Forelimb muscle (tissue), 1 donor: ENCODE measurements around the gene RNF112. TPM values are rescaled to one million over a fixed set of nuclear protein-coding genes. Genes with fewer than 3 reads are reported as not detected.

ENCODE experiments used
- DNase-seq: peaks from one replicate; pipeline ENCODE4 v3.0.0-alpha.2; 2013; ENCODE audit warnings: low read depth
- polyA plus RNA-seq: library from polyadenylated mRNA; unstranded; fragments of 120-200 nt; gene quantifications from one replicate; pipeline ENCODE4 v1.2.1, GENCODE V29; 2013; ENCODE audit not compliant: insufficient read length

RNF112 gene
- 3.5 TPM for polyA plus RNA-seq

GRCh38 chr17:19410875-19411620 lies at the start of gene RNF112:
TSS of gene RNF112 (plus strand) at chr17:19411232. CDS start at chr17:19411409, 177 bp downstream.
- DNase-seq = no peak

GRCh38 chr17:19361326-19361725 lies 49.7 kb upstream of the RNF112 start:
- no peak for DNase-seq

- DNase-seq = no peak
These were observed 49.1 kb upstream of the RNF112 start for GRCh38 chr17:19361944-19362276.

- DNase-seq = peak; percentile 67
These were observed 48.5 kb upstream of the RNF112 start, which contains the start of gene B9D1 for GRCh38 chr17:19362277-19363113. TSS of gene B9D1 (minus strand) at chr17:19362723. CDS start at chr17:19362569, 154 bp downstream.

- no peak for DNase-seq
These were observed 48.0 kb upstream of the RNF112 start for GRCh38 chr17:19363114-19363438.

GRCh38 chr17:19363460-19364035 lies 47.5 kb upstream of the RNF112 start:
- no peak for DNase-seq

GRCh38 chr17:19364699-19365498 lies 46.1 kb upstream of the RNF112 start:
- no peak for DNase-seq

GRCh38 chr17:19365499-19365817 lies 45.6 kb upstream of the RNF112 start:
- DNase-seq = no peak

- no peak for DNase-seq
These were observed 45.0 kb upstream of the RNF112 start for GRCh38 chr17:19365833-19366636.

GRCh38 chr17:19366637-19366972 lies 44.4 kb upstream of the RNF112 start:
- no peak for DNase-seq

- no peak for DNase-seq
These were observed 42.8 kb upstream of the RNF112 start for GRCh38 chr17:19368229-19368628.

GRCh38 chr17:19369107-19369778 lies 41.8 kb upstream of the RNF112 start:
- no peak for DNase-seq

GRCh38 chr17:19369846-19370492 lies 41.1 kb upstream of the RNF112 start:
- no peak for DNase-seq

GRCh38 chr17:19370493-19370960 lies 40.5 kb upstream of the RNF112 start:
- no peak for DNase-seq

GRCh38 chr17:19371259-19372010 lies 39.6 kb upstream of the RNF112 start:
- DNase-seq = no peak

- no peak for DNase-seq
These were observed 39.0 kb upstream of the RNF112 start for GRCh38 chr17:19372011-19372370.

GRCh38 chr17:19372439-19372838 lies 38.6 kb upstream of the RNF112 start:
- DNase-seq = no peak

GRCh38 chr17:19372866-19373504 lies 38.0 kb upstream of the RNF112 start:
- DNase-seq = no peak

- DNase-seq = no peak
These were observed 36.9 kb upstream of the RNF112 start for GRCh38 chr17:19374136-19374535.
